ENCODE measurements around the gene GATAD2A.

- no peak for TF ChIP-seq CTCF (IDR thresholded peaks at IDR 0.05)
- TF ChIP-seq POLR2A (IDR thresholded peaks at IDR 0.05): no peak
- TF ChIP-seq POLR2AphosphoS5 (IDR thresholded peaks at IDR 0.05): no peak
- TF ChIP-seq EP300 (IDR thresholded peaks at IDR 0.05): no peak
Observed at GRCh38 chr19:19508217-19508616, 102.7 kb downstream of the GATAD2A start.

All from stomach (tissue), 4 donors.